Activated CD4-positive, alpha-beta T cell treated with anti-CD3 and anti-CD28 coated beads, Interleukin-2, amount 50 U/mL, for 48 hours (primary cell): ENCODE data around the gene ISX.

Experiments used
- DNase-seq, 2 experiments: peaks; one replicate each; pipeline ENCODE4 v3.0.0-alpha.2; 2020

ISX gene

GRCh38 chr22:35114131-35114980 lies 48.4 kb downstream of the ISX start:
- DNase-seq = no peak

GRCh38 chr22:35115515-35115914 lies 49.6 kb downstream of the ISX start:
- DNase-seq = no peak

- DNase-seq = no peak
Measured at GRCh38 chr22:35116269-35116668, 50.3 kb downstream of the ISX start.

GRCh38 chr22:35116817-35117216 lies 50.9 kb downstream of the ISX start:
- DNase-seq = no peak

- DNase-seq = no peak
Measured at GRCh38 chr22:35119494-35119893, 53.5 kb downstream of the ISX start.

GRCh38 chr22:35124691-35125219 lies 58.8 kb downstream of the ISX start:
- DNase-seq = no peak

GRCh38 chr22:35126993-35127392 lies 61.0 kb downstream of the ISX start:
- DNase-seq = no peak

- DNase-seq = no peak
Measured at GRCh38 chr22:35128637-35129036, 62.7 kb downstream of the ISX start.

GRCh38 chr22:35131525-35132000 lies 65.6 kb downstream of the ISX start:
- no peak for DNase-seq

GRCh38 chr22:35132568-35132967 lies 66.6 kb downstream of the ISX start:
- no peak for DNase-seq

GRCh38 chr22:35133702-35134380 lies 67.9 kb downstream of the ISX start:
- no peak for DNase-seq

GRCh38 chr22:35134637-35135036 lies 68.7 kb downstream of the ISX start:
- no peak for DNase-seq

GRCh38 chr22:35135165-35135564 lies 69.2 kb downstream of the ISX start:
- no peak for DNase-seq
